K562 (cell line): ENCODE data around the gene STYXL1. TPM values are rescaled to one million over a fixed set of nuclear protein-coding genes. Genes with fewer than 3 reads are reported as not detected.

ENCODE experiments used
- ATAC-seq: fragments of 200-7000 bp; cut with Tn5 transposase; 3 replicates; pipeline ENCODE4 v1.9.1; 2020; ENCODE audit warnings: moderate library complexity
- BruUV-seq: library from RNA; stranded (reverse); fragments of 400-500 nt; replicated peaks from 2 replicates; lab custom pipeline; 2021; lab: Mats Ljungman, UMichigan
- CTCF ChIA-PET: fragments of 300-600 bp; formaldehyde crosslinking; extraction: SDS; loops from one replicate; lab custom pipeline; 2021; ENCODE audit warnings: low intra/inter-chr PET ratio; lab: Yijun Ruan, JAX
- POLR2A ChIA-PET: fragments of 300-600, 350-650 bp; sonication (Branson Sonifier 250); formaldehyde crosslinking; extraction: SDS; loops from one replicate; lab custom pipeline; 2021; ENCODE audit warnings: antibody characterized with exemption, inconsistent platforms; lab: Yijun Ruan, JAX
- DNase-seq, 4 experiments: peaks; one replicate each; pipeline versions ENCODE4 v3.0.0 to v3.0.0-alpha.2; 2011 to 2018; ENCODE audit warnings: low spot score in 3 of 4, mixed read lengths in 3 of 4; ENCODE audit errors: extremely low read depth in 1 of 4
- FAIRE-seq: peaks from 2 replicates; lab custom pipeline; 2011; peaks lifted over from hg19 to GRCh38; lab: Jason Lieb, UNC
- H2AFZ ChIP-seq: 2 replicates; pipeline ENCODE4 v1.6.0; 2011; ENCODE audit warnings: low read depth, low read length, control low read depth, inconsistent platforms
- H3K27ac ChIP-seq: fragments of 200-600 bp; 3 replicates; pipeline ENCODE4 v1.8.0; 2011; ENCODE audit warnings: low read depth, mild to moderate bottlenecking, control low read depth, inconsistent platforms, low read length, moderate library complexity, mixed read lengths; ENCODE audit errors: extremely low read depth
- H3K27me3 ChIP-seq, 2 experiments: fragments of 300-600 bp in 1 of 2; 2 replicates in 1 of 2; 3 replicates in 1 of 2; pipeline versions ENCODE4 v1.6.0 to v1.8.0; 2011; ENCODE audit warnings: inconsistent platforms in 2 of 2, low read length in 2 of 2, mild to moderate bottlenecking in 1 of 2, mixed read lengths in 1 of 2, moderate library complexity in 1 of 2; ENCODE audit not compliant: control insufficient read depth in 2 of 2, insufficient read depth in 2 of 2
- H3K36me3 ChIP-seq: fragments of 300-600 bp; 3 replicates; pipeline ENCODE4 v1.8.0; 2011; ENCODE audit warnings: mild to moderate bottlenecking, low read length, inconsistent platforms; ENCODE audit not compliant: control insufficient read depth, insufficient read depth
- H3K4me1 ChIP-seq, 2 experiments: fragments of 200-600 bp in 1 of 2; replicated peaks in 1 of 2; 2 replicates in 1 of 2; 3 replicates in 1 of 2; pipeline versions ENCODE4 v1.5.1 to v1.8.0; 2011; ENCODE audit warnings: inconsistent platforms in 2 of 2, low read length in 2 of 2, mild to moderate bottlenecking in 1 of 2, mixed read lengths in 1 of 2, moderate library complexity in 1 of 2; ENCODE audit not compliant: control insufficient read depth in 2 of 2, insufficient read depth in 2 of 2
- H3K4me2 ChIP-seq: 2 replicates; pipeline ENCODE4 v1.6.1; 2011; ENCODE audit warnings: low read length, control low read depth, inconsistent platforms, mixed read lengths; ENCODE audit not compliant: insufficient read depth
- H3K4me3 ChIP-seq: fragments of 200-600 bp; sonication (generic), shearing (Covaris generic); 2 replicates; pipeline ENCODE4 v1.5.1; 2016; ENCODE audit warnings: control low read depth, inconsistent platforms
- H3K79me2 ChIP-seq: fragments of 200-600 bp; 3 replicates; pipeline ENCODE4 v1.8.0; 2011; ENCODE audit warnings: low read length, inconsistent platforms; ENCODE audit not compliant: control insufficient read depth, insufficient read depth
- H3K9ac ChIP-seq, 2 experiments: 2 replicates each; pipeline versions ENCODE4 v1.6.0 to v1.6.1; 2011; ENCODE audit warnings: low read depth in 2 of 2, low read length in 2 of 2, control low read depth in 1 of 2, inconsistent platforms in 1 of 2, mild to moderate bottlenecking in 1 of 2, mixed read lengths in 1 of 2; ENCODE audit not compliant: insufficient read depth in 1 of 2
- H3K9me1 ChIP-seq: one replicate; pipeline ENCODE4 v1.6.0; 2011; ENCODE audit warnings: inconsistent platforms, mild to moderate bottlenecking, low read length, moderate library complexity; ENCODE audit not compliant: control insufficient read depth, insufficient read depth
- H3K9me3 ChIP-seq: replicated peaks from 2 replicates; pipeline ENCODE4 v1.5.1; 2011; ENCODE audit warnings: low read depth, low read length, inconsistent platforms; ENCODE audit not compliant: control insufficient read depth, insufficient read depth
- H4K20me1 ChIP-seq: replicated peaks from 2 replicates; pipeline ENCODE4 v1.6.1; 2011; ENCODE audit warnings: low read length, inconsistent platforms, mixed read lengths; ENCODE audit not compliant: control insufficient read depth, insufficient read depth
- CHD4 ChIP-seq: fragments of 200-600 bp; sonication (generic); IDR thresholded peaks from 3 replicates; pipeline ENCODE4 v1.6.1; 2012; ENCODE audit warnings: low read depth, mild to moderate bottlenecking, mixed read lengths, low read length, inconsistent platforms; ENCODE audit not compliant: insufficient read depth, insufficient replicate concordance, poor library complexity, severe bottlenecking
- E2F3 ChIP-seq: fragments of 250-450 bp; sonication (Bioruptor Pico); IDR thresholded peaks from 2 replicates; pipeline ENCODE4 v1.4.0; 2020; ENCODE audit warnings: mild to moderate bottlenecking
- ELF1 ChIP-seq: fragments of 200-800 bp; sonication (Bioruptor generic); IDR thresholded peaks from 2 replicates; pipeline ENCODE4 v1.6.1; 2016; ENCODE audit warnings: missing genetic modification characterization, missing compliant biosample characterization
- IRF2 ChIP-seq: sonication (generic); formaldehyde crosslinking; IDR thresholded peaks from 2 replicates; pipeline ENCODE4 v1.8.1; 2022; ENCODE audit warnings: mild to moderate bottlenecking, missing genetic modification reagents
- KAT8 ChIP-seq: fragments of 450-650 bp; IDR thresholded peaks from 2 replicates; pipeline ENCODE4 v1.6.1; 2016; ENCODE audit warnings: low read depth, mild to moderate bottlenecking
- KLF6 ChIP-seq: fragments of 250-450 bp; sonication (Bioruptor Pico); IDR thresholded peaks from 2 replicates; pipeline ENCODE4 v1.4.0; 2020; ENCODE audit warnings: mild to moderate bottlenecking, moderate library complexity, borderline replicate concordance
- MAFF ChIP-seq: IDR thresholded peaks from 2 replicates; pipeline ENCODE4 v1.6.1; 2012; ENCODE audit warnings: low read length, improper control_type of control experiment
- MCM7 ChIP-seq, 2 experiments: fragments of 450-650 bp; IDR thresholded peaks; 2 replicates each; pipeline ENCODE4 v1.6.1; 2016 to 2018
- NFATC3 ChIP-seq: fragments of 450-650 bp; IDR thresholded peaks from 2 replicates; pipeline ENCODE4 v1.6.1; 2017; ENCODE audit warnings: mild to moderate bottlenecking
- NR2C1 ChIP-seq, 2 experiments: fragments of 450-650 bp; IDR thresholded peaks; 2 replicates each; pipeline ENCODE4 v1.6.1; 2017; ENCODE audit warnings: mild to moderate bottlenecking in 2 of 2, antibody characterized with exemption in 1 of 2, inconsistent platforms in 1 of 2, missing compliant biosample characterization in 1 of 2, missing genetic modification characterization in 1 of 2
- PCBP2 ChIP-seq: fragments of 200-400 bp; formaldehyde crosslinking; IDR thresholded peaks from 2 replicates; pipeline ENCODE4 v1.6.1; 2018; ENCODE audit warnings: low read length, low read depth, mild to moderate bottlenecking, moderate library complexity; ENCODE audit not compliant: poor library complexity, severe bottlenecking
- POLR2H ChIP-seq: IDR thresholded peaks from 2 replicates; pipeline ENCODE4 v1.6.1; 2016; ENCODE audit warnings: missing genetic modification characterization, low read depth, mild to moderate bottlenecking, control low read depth, missing compliant biosample characterization, moderate library complexity
- RBM39 ChIP-seq: fragments of 200-400 bp; formaldehyde crosslinking; optimal IDR thresholded peaks from 2 replicates; pipeline ENCODE3; 2018; ENCODE audit warnings: low read depth, low read length
- ZEB2 ChIP-seq: fragments of 450-650 bp; IDR thresholded peaks from 2 replicates; pipeline ENCODE4 v1.6.1; 2016
- ZNF583 ChIP-seq: fragments of 250-450 bp; sonication (Bioruptor Pico); IDR thresholded peaks from 2 replicates; pipeline ENCODE4 v1.4.0; 2020
- ZNF668 ChIP-seq: fragments of 250-450 bp; sonication (Bioruptor Pico); IDR thresholded peaks from 2 replicates; pipeline ENCODE4 v1.8.0; 2022; ENCODE audit warnings: mild to moderate bottlenecking, inconsistent platforms
- WGBS: fragments of 100-300 bp; shearing (Covaris generic); methylation state at CpG from one replicate; pipeline ENCODE4 v1.1.6; 2016; ENCODE audit warnings: low coverage, mixed read lengths; ENCODE audit not compliant: insufficient coverage; ENCODE audit errors: missing lambda C conversion rate; 5-methylcytosine and 5-hydroxymethylcytosine counted together
- in situ Hi-C: fragments of 300-500 bp; cut with MboI; formaldehyde crosslinking; loops from 4 replicates; pipeline ENCODE4 v1.15.0; 2018; ENCODE audit warnings: inconsistent platforms, mixed read lengths
- intact Hi-C: fragments of 100-400 bp; cut with micrococcal nuclease; formaldehyde crosslinking; loops from 2 replicates; pipeline ENCODE4 v1.14.2; 2022
- polyA plus RNA-seq, 8 experiments: library from polyadenylated mRNA; depleted of rRNA in 4 of 8; stranded (reverse) in 5 of 8; unstranded in 3 of 8; fragments of >200 nt; fragmentation: Nextera tagmentation in 2 of 8; fragmentation: Illumina TruSeq in 1 of 8; extraction: Ambion mirVana in 2 of 8; extraction: Trizol in 1 of 8; gene quantifications; 2 replicates each; pipeline versions ENCODE4 v1.2.1 to v1.2.3, GENCODE V29; 2011 to 2014; ENCODE audit warnings: inconsistent platforms in 1 of 8, missing spikeins in 1 of 8
- total RNA-seq, 7 experiments: library from RNA; depleted of rRNA in 6 of 7; stranded (reverse); fragments of >200 nt in 6 of 7; fragmentation: Illumina TruSeq in 2 of 7; extraction: Trizol in 2 of 7; gene quantifications; 2 replicates each; pipeline versions ENCODE4 v1.2.1 to v1.2.3, GENCODE V29; 2011 to 2021; ENCODE audit warnings: low replicate concordance in 1 of 7
- TF ChIP-seq, protein P1 (sequence below), 2 experiments: fragments of 150-350 bp in 1 of 2; IDR thresholded peaks; 2 replicates each; pipeline ENCODE4 v1.6.1; 2012 to 2016; ENCODE audit warnings: low read depth in 2 of 2, low read length in 2 of 2, mild to moderate bottlenecking in 1 of 2, moderate library complexity in 1 of 2
- TF ChIP-seq, protein P2 (sequence below): IDR thresholded peaks from 2 replicates; pipeline ENCODE4 v1.6.1; 2012; ENCODE audit warnings: low read depth, low read length, improper control_type of control experiment, borderline replicate concordance

The STYXL1 gene
- total and polyA plus RNA-seq, 9 of the 15 experiments (the other 6 are each of a cell fraction or from before 2014, with no cell fraction given): 36.5 to 97.2 (median 49.9) TPM

DNA sequence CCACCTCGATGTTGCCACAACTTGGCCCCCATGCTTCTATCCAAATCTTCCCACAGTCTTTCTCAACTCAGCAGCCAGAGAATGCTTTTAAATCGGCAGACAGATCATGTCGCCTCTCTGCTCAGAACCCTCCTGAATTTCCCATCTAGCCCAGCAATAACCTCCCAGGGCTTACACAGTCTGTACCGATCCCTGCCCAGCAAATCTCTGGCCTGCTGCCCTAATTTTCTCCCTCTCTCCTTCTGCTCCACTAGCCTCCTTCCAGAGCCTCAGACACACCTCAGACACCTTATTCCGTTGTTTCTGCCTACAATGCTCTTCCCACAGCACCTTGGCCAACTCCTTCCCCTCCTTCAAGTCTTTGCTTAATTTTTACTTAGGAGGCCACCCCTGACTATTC, 32.4 kb upstream of the STYXL1 start:
- no peaks in the 10 kb centered on the region for H3K36me3 ChIP-seq
- in situ Hi-C loops (no loop called here), intact Hi-C loops (no loop called here)
- H3K9me1 ChIP-seq: no peaks in the 10 kb centered on the region
- H4K20me1 ChIP-seq: no peaks in the 10 kb centered on the region
- no peak overlapping the region for H3K9ac ChIP-seq
- no peak overlapping the region for H3K4me2 ChIP-seq
- ChIA-PET CTCF (no interaction called here), POLR2A (no interaction called here)
- no peak overlapping the region for H3K4me3 ChIP-seq
- no peaks in the 10 kb centered on the region for H3K79me2 ChIP-seq
- WGBS: 12% methylated on average over 5 of the region's 5 CpGs
- TF ChIP-seq KAT8: no peak
- TF ChIP-seq ZNF583: no peak
- no peak for TF ChIP-seq POLR2H (tag)
- TF ChIP-seq ZNF668 (CRISPR knock-in tag): no peak
- TF ChIP-seq, protein P1, sequence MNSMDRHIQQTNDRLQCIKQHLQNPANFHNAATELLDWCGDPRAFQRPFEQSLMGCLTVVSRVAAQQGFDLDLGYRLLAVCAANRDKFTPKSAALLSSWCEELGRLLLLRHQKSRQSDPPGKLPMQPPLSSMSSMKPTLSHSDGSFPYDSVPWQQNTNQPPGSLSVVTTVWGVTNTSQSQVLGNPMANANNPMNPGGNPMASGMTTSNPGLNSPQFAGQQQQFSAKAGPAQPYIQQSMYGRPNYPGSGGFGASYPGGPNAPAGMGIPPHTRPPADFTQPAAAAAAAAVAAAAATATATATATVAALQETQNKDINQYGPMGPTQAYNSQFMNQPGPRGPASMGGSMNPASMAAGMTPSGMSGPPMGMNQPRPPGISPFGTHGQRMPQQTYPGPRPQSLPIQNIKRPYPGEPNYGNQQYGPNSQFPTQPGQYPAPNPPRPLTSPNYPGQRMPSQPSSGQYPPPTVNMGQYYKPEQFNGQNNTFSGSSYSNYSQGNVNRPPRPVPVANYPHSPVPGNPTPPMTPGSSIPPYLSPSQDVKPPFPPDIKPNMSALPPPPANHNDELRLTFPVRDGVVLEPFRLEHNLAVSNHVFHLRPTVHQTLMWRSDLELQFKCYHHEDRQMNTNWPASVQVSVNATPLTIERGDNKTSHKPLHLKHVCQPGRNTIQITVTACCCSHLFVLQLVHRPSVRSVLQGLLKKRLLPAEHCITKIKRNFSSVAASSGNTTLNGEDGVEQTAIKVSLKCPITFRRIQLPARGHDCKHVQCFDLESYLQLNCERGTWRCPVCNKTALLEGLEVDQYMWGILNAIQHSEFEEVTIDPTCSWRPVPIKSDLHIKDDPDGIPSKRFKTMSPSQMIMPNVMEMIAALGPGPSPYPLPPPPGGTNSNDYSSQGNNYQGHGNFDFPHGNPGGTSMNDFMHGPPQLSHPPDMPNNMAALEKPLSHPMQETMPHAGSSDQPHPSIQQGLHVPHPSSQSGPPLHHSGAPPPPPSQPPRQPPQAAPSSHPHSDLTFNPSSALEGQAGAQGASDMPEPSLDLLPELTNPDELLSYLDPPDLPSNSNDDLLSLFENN (IDR thresholded peaks at IDR 0.05; ENCODE audit: low read depth in 2 of 2, low read length in 2 of 2): no peak
- no peak for TF ChIP-seq NFATC3
- no peak for TF ChIP-seq KLF6
- no peak for TF ChIP-seq RBM39
- TF ChIP-seq ZEB2: no peak
- no peak for TF ChIP-seq ELF1 (tag)
- TF ChIP-seq NR2C1 (IDR thresholded peaks at IDR 0.05): no peak
- TF ChIP-seq NR2C1 (tag; IDR thresholded peaks at IDR 0.05): no peak
- no peak for TF ChIP-seq CHD4
- TF ChIP-seq, protein P2, sequence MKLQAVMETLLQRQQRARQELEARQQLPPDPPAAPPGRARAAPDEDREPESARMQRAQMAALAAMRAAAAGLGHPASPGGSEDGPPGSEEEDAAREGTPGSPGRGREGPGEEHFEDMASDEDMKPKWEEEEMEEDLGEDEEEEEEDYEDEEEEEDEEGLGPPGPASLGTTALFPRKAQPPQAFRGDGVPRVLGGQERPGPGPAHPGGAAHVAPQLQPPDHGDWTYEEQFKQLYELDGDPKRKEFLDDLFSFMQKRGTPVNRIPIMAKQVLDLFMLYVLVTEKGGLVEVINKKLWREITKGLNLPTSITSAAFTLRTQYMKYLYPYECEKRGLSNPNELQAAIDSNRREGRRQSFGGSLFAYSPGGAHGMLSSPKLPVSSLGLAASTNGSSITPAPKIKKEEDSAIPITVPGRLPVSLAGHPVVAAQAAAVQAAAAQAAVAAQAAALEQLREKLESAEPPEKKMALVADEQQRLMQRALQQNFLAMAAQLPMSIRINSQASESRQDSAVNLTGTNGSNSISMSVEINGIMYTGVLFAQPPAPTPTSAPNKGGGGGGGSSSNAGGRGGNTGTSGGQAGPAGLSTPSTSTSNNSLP: no peak
- TF ChIP-seq E2F3 (CRISPR knock-in tag): no peak
- TF ChIP-seq MCM7 (IDR thresholded peaks at IDR 0.05): no peak
- TF ChIP-seq IRF2 (CRISPR knock-in tag): no peak
- no peak for TF ChIP-seq MAFF
- no peak for TF ChIP-seq PCBP2
- H3K27ac ChIP-seq: no peak overlapping the region
- H3K9me3 ChIP-seq: no peaks in the 10 kb centered on the region
- ATAC-seq: peak; percentile 53
- peaks cover 9 to 15% of the 10 kb centered on the region in 2 experiments; a peak in 3 of 5 replicates for H3K27me3 ChIP-seq
- no peak overlapping the region for H2AFZ ChIP-seq
- FAIRE-seq: no peak
- no TSS peak for BruUV-seq
- DNase-seq: no peak
- H3K4me1 ChIP-seq: peaks cover 0 to 8% of the 10 kb centered on the region in 2 experiments; a peak in 3 of 5 replicates
